Activated B cell treated with CpG ODN at 0.5 μM for 24 hours (primary cell): ENCODE measurements around the gene OR10X1. TPM values are rescaled to one million over a fixed set of nuclear protein-coding genes. Genes with fewer than 3 reads are reported as not detected.

Experiments
- ATAC-seq: fragments of 200-7000 bp; cut with Tn5 transposase; one replicate; pipeline ENCODE4 v1.10.0; 2021; ENCODE audit warnings: low read depth, mild to moderate bottlenecking, moderate library complexity
- CTCF ChIA-PET: fragments of 350-600 bp; sonication (Branson Sonifier 250); formaldehyde crosslinking; loops from one replicate; lab custom pipeline; 2021; ENCODE audit warnings: antibody characterized with exemption; lab: Charles Lee
- POLR2A ChIA-PET: fragments of 350-600 bp; sonication (Branson Sonifier 250); formaldehyde crosslinking; loops from one replicate; lab custom pipeline; 2021; ENCODE audit warnings: antibody characterized with exemption; lab: Charles Lee
- DNase-seq: peaks from one replicate; pipeline ENCODE4 v3.0.0; 2022
- H3K27ac Mint-ChIP-seq: one replicate; pipeline ENCODE4 v1.8.0; 2020; ENCODE audit warnings: mixed read lengths
- H3K27me3 Mint-ChIP-seq: one replicate; pipeline ENCODE4 v1.8.0; 2021; ENCODE audit warnings: mixed read lengths
- H3K36me3 Mint-ChIP-seq: one replicate; pipeline ENCODE4 v1.8.0; 2021; ENCODE audit warnings: low read depth, mixed read lengths
- H3K4me1 Mint-ChIP-seq: one replicate; pipeline ENCODE4 v1.8.0; 2021; ENCODE audit warnings: mixed read lengths
- H3K4me3 Mint-ChIP-seq: one replicate; pipeline ENCODE4 v1.8.0; 2020; ENCODE audit warnings: mild to moderate bottlenecking, mixed read lengths
- H3K9me3 Mint-ChIP-seq: one replicate; pipeline ENCODE4 v1.8.0; 2020; ENCODE audit warnings: mixed read lengths
- CTCF ChIP-seq: fragments of 200-600 bp; IDR thresholded peaks from one replicate; pipeline ENCODE4 v1.8.0; 2022; ENCODE audit warnings: antibody characterized with exemption, mild to moderate bottlenecking
- intact Hi-C: fragments of 100-400 bp; cut with micrococcal nuclease; formaldehyde crosslinking; loops from one replicate; pipeline ENCODE4 v1.15.1; 2024
- total RNA-seq: library from RNA; stranded (reverse); gene quantifications from 2 replicates; pipeline ENCODE4 v1.2.3, GENCODE V29; 2022

The OR10X1 gene
- total RNA-seq = not detected in 2 replicates

- no peaks in the 10 kb centered on the region for H3K36me3 Mint-ChIP-seq
- TF ChIP-seq CTCF = no peak
- ChIA-PET CTCF (no interaction called here), POLR2A (no interaction called here)
- intact Hi-C loops = no loop called here
- no peak within 1 kb of the TSS for H3K4me3 Mint-ChIP-seq
- H3K9me3 Mint-ChIP-seq = no peaks in the 10 kb centered on the region
- DNase-seq (no peak), ATAC-seq (no peak)
- no peak within 1 kb of the TSS for H3K27ac Mint-ChIP-seq
- peaks cover 19% of the 10 kb centered on the region for H3K27me3 Mint-ChIP-seq
- H3K4me1 Mint-ChIP-seq = no peaks in the 10 kb centered on the region
Observed at GRCh38 chr1:158579733-158580132, at the start of gene OR10X1. Gene OR10X1, minus strand, starts transcription at chr1:158579899. Its CDS starts 0 bp downstream, at chr1:158579899.

GRCh38 chr1:158613764-158614163 is 34.1 kb upstream of the OR10X1 start:
- Mint-ChIP-seq H3K4me3 (no peak overlapping the region), H3K9me3 (no peaks in the 10 kb centered on the region), H3K27me3 (peaks cover 11% of the 10 kb centered on the region), H3K4me1 (peaks cover 3% of the 10 kb centered on the region), H3K27ac (no peak overlapping the region), H3K36me3 (no peaks in the 10 kb centered on the region)
- ChIA-PET CTCF (no interaction called here), POLR2A (no interaction called here)
- no peak for TF ChIP-seq CTCF
- DNase-seq (no peak), ATAC-seq (no peak)
- intact Hi-C loops = no loop called here

GRCh38 chr1:158611916-158612315 is 32.2 kb upstream of the OR10X1 start:
- POLR2A ChIA-PET = no interaction called here
- DNase-seq (no peak), ATAC-seq (no peak)
- TF ChIP-seq CTCF = no peak
- Mint-ChIP-seq H3K4me3 (no peak overlapping the region), H3K27ac (no peak overlapping the region), H3K27me3 (peaks cover 2% of the 10 kb centered on the region), H3K36me3 (no peaks in the 10 kb centered on the region), H3K9me3 (no peaks in the 10 kb centered on the region), H3K4me1 (peaks cover 3% of the 10 kb centered on the region)
- intact Hi-C loops = no loop called here
- CTCF ChIA-PET = no interaction called here

- ChIA-PET POLR2A (no interaction called here), CTCF (no interaction called here)
- Mint-ChIP-seq H3K9me3 (no peaks in the 10 kb centered on the region), H3K27ac (no peak overlapping the region), H3K36me3 (no peaks in the 10 kb centered on the region), H3K27me3 (no peaks in the 10 kb centered on the region), H3K4me3 (no peak overlapping the region), H3K4me1 (peaks cover 3% of the 10 kb centered on the region)
- no peak for DNase-seq
- intact Hi-C loops = no loop called here
- TF ChIP-seq CTCF = no peak
- ATAC-seq = no peak
Observed at GRCh38 chr1:158607296-158607695, 27.6 kb upstream of the OR10X1 start.

- H3K4me3 Mint-ChIP-seq = no peak within 1 kb of the TSS
- intact Hi-C loops = no loop called here
- no peaks in the 10 kb centered on the region for H3K9me3 Mint-ChIP-seq
- no peaks in the 10 kb centered on the region for H3K4me1 Mint-ChIP-seq
- TF ChIP-seq CTCF = no peak
- no peak within 1 kb of the TSS for H3K27ac Mint-ChIP-seq
- CTCF ChIA-PET = no interaction called here
- ATAC-seq (no peak), DNase-seq (no peak)
- H3K27me3 Mint-ChIP-seq = peaks cover 1% of the 10 kb centered on the region
- H3K36me3 Mint-ChIP-seq = no peaks in the 10 kb centered on the region
- POLR2A ChIA-PET = no interaction called here
Observed at GRCh38 chr1:158604968-158605367, 25.3 kb upstream of the OR10X1 start, which contains the start of gene OR10Z1. Gene OR10Z1, plus strand, starts transcription at chr1:158605268. Its CDS starts 1,171 bp downstream, at chr1:158606439.
